Islet of Langerhans (tissue), 1 donor: ENCODE results near the gene HSD11B2.

Source experiments
- FAIRE-seq: peaks from one replicate; lab custom pipeline; 2011; peaks lifted over from hg19 to GRCh38; lab: Jason Lieb, UNC

The HSD11B2 gene

DNA sequence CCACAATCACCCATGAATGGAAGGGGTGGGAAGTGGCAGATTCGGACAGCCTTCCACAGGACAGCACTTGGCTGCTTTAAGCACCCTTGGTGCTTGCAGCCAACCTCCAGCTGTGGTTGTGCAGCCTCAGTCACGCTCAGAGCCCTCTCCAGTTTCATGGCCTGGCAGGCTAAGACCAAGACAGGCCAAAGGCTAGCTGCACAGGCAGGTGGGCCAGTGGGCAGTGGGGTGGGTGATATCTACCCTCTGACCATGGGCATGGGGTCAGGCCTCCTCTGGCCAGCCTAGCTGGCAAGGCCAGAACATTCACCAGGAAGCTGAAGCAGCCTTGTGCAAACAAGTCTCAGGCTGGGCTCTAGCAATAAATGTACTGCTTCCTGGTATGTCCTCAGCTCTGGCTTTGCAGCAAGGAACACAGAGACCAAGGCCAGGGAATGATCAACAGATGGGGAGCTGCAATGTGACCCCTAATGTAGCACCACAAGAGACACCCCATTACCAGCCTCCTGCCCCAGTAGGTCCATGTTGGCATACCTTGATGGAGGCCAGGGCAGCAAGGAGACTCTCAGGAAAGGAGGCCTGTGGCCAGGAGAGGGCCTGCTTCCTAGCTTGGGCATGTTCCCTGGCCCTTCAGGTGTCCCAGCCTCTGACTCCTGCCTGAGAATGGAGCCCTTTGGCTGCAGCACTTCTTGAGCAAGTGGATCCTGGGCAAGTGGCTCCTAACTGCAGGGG is 20.9 kb downstream of the HSD11B2 start:
- no peak for FAIRE-seq

- FAIRE-seq: no peak
These were observed 23.2 kb downstream of the HSD11B2 start for GRCh38 chr16:67454104-67454503.

DNA sequence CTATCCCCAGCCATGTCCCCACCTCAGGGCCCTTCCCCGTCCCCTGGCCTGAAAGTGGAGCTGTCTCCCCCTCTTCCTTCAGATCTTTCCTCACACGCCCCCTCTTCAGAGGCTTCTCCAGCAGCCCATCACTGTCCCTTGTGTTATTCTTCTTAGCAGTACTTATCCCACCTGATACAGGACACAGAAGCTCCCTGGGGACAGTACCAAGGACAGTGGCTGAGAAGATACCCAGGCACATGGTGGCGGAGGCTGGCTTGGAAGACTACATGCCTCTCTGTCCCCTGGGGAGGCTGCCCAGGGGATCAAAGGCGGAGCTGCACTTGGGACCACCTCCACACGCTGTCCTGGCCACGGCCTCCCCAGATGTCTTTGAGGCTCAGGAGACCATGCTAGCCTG is 23.9 kb downstream of the HSD11B2 start:
- FAIRE-seq: no peak

DNA sequence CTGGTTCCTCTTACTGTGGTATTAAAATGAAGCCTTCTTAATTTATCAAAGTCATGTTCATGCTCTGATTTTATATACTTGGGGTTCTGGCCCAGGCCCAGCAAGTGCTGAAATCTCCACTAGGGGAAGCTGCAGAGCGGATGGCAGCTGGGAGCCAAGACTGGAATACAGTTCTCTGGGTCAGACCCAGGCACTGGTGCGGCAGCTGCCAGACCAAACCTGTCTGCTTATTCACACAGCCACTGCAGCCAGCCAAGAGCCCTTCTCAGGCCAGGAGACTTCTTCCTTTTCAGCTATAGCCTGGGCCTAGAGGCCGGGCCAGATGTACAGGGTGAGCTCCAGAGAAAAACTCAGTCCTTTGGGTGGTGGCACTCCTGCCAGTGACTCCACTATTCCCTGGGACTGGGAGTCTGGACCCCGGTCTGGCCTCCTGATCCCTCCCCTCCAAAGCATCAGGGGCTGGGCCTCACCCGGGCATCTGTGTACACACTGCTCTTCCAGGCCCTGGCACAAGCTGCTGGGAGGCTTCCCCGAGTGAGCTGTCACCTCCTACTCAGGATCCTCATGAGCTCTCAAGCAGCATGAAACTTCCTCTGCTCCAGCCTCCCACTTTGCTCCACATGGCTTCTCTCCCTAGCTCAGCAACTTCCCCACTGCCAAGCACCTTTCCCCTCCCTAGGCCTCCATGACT is 25.6 kb downstream of the HSD11B2 start:
- FAIRE-seq: no peak

DNA sequence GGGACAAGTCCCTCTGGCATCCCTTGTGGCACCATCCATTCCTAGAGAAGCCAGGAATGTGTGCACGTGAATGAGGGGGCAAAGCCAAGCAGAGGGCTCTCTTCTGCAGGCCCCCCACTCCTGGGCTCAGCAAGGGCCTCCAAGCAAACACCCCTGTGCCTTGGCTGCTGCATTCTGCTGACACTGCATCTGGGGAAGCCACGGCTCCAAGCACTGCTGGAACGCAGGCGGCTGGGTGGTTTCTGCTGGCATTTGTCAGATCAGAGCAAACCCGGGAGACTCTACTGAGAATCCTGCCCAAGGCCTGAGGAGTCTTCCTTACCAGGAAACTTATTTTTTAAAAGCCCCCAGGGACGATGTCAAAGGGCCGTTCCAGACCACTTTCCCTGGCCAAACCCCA is 26.7 kb downstream of the HSD11B2 start:
- FAIRE-seq: no peak

DNA sequence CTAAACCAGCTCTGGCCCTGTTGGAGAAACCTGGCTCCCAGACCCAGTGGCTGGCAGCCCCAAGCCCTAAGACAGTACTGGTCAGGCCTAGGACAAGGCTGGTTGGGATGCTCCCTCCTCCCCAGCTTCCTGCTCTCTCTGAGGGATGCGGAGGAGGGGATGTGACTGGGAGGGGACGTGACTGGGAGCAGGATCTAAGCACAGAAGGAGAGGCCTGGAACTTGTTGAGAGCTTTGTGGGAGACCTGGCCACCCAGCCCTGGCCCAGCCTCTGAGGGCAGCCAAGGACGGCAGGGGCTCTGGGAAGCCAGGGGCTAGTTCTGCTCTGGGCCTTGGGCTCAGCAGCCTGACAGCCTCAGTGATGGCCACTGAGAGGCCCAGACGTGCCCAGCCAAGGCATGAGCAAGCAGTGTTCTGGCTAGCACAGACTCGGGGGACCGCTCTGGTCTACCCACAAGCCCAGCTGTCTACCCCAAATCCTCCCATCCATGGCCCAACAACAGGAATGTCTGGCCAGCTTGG is 27.3 kb downstream of the HSD11B2 start:
- no peak for FAIRE-seq

- no peak for FAIRE-seq
These were observed 28.3 kb downstream of the HSD11B2 start for GRCh38 chr16:67459066-67459860.

GRCh38 chr16:67459861-67460150 is 28.9 kb downstream of the HSD11B2 start:
- FAIRE-seq: no peak

GRCh38 chr16:67460168-67460567 is 29.2 kb downstream of the HSD11B2 start:
- no peak for FAIRE-seq

- FAIRE-seq: no peak
These were observed 30.0 kb downstream of the HSD11B2 start for GRCh38 chr16:67460961-67461360.

DNA sequence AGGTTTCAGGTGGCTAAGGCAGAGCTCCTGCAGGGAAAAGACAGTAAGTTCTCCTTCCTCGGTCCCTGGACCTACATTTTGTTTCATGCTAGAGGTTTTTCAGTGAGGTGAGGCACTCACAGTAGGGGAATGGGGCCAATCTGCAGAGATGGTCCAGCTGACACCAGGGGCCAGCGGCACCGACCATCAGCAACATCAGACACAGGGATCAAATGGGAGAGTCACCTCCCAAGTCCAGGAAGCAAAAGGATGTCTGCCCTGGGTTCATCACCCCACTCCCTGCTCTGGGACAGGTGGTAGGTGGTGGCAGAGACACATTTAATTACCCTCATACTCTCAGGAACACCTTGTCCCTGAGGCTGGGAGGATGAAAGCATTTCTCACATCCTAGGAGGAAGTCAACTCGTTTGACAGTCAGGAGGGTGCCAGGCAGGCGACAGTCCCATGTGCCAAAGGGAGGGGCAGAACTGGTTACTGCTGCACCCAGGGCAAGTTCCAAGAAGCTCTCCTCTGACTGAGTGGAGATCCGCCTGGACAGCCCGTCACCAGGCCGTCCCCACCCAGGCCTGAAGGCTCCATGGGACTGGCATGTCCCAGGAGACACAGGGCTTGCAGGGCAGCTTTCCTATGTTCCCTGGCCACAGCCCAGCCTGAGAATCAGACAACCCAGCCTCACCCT is 30.8 kb downstream of the HSD11B2 start:
- no peak for FAIRE-seq

- FAIRE-seq: no peak
These were observed 31.3 kb downstream of the HSD11B2 start for GRCh38 chr16:67462279-67462655.

DNA sequence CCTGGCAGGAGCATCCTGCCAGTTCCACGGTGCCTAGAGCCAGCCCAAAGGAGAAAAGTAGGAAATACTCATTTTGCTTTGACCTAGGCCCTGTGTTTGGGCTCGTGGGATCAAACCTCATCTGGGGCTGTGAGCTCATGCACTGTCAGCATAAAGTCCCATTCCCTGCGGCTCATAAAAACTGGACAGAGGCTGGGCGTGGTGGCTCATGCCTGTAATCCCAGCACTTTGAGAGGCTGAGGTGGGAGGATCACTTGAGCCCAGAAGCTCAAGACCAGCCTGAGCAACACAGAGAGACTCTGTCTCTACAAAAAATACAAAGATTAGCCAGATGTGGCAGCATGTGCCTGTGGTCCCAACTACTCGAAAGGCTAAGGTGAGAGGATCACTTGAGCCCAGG is 32.1 kb downstream of the HSD11B2 start:
- FAIRE-seq: no peak

DNA sequence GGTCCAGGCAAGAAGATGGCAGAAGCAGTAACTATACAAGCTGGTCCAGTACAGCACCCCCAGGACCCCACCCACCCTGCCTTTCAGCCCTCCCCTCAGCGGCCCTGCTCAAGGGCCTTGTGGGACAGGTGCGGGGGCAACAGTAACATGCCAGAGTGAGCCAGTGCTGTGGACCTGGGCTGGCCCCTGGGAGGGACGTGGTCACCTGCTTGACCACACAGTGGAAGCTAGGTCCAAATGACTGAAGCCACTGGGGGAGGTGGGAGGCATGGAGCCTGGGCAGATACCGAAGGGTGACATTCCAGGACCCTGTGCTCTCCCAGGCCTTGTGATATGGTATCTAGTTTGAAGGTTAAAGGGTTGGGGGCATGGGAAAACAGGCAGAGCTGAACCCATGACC is 32.8 kb downstream of the HSD11B2 start:
- FAIRE-seq: no peak

DNA sequence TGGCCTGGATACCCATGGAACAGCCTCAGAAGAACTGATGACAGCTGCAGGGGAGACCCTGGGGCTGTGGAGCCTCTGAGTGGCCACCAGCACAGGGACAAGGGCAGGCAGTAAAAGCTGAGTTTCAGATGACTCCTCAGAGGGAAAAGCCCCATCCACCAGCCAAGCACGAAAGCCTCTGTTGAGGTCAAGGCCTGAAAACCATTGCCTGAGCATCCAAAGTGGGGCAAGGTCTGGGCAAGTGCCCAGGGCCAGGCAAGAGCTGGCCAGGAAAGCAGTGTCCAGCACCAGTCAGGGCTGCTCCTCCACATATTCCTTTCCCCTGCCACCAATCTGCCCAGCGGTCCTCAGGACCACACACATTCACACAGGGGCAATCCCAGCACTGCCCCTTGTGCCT is 33.6 kb downstream of the HSD11B2 start:
- no peak for FAIRE-seq

DNA sequence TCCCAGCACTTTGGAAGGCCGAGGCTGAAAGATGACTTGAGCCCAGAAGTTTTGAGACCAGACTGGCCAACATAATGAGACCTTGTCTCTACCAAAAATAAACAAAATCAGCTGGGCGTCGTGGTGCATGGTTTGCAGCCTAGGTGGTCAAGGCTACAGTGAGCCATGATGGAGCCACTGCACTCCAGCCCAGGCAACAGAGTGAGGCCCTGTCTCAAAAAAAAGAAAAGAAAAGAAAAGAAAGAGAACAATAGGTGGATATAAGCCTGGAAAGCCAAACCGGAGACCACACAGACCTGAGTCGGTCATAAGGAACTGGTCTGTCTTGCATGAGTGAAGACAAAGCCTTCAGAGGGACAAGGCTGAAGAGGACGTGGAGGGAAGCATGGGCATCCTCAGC is 35.7 kb downstream of the HSD11B2 start:
- no peak for FAIRE-seq

DNA sequence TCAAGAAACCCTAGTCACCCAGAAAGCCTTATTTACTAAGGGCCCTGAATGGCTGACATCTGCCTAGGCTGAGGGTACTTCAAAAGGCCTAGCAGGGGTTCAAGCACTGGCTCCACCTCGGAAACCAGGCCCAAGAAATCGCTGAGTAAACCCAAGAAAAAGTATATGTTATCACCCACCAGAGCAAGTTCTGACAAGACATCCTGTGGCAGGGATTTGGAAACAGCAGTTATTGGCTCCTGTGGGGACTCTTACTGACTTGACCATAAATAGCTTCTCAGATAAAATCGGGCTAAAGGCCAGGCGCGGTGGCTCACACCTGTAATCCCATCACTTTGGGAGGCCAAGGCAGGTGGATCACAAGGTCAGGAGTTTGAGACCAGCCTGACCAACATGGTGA is 37.8 kb downstream of the HSD11B2 start:
- no peak for FAIRE-seq

GRCh38 chr16:67470359-67470758 is 39.4 kb downstream of the HSD11B2 start:
- FAIRE-seq: no peak

DNA sequence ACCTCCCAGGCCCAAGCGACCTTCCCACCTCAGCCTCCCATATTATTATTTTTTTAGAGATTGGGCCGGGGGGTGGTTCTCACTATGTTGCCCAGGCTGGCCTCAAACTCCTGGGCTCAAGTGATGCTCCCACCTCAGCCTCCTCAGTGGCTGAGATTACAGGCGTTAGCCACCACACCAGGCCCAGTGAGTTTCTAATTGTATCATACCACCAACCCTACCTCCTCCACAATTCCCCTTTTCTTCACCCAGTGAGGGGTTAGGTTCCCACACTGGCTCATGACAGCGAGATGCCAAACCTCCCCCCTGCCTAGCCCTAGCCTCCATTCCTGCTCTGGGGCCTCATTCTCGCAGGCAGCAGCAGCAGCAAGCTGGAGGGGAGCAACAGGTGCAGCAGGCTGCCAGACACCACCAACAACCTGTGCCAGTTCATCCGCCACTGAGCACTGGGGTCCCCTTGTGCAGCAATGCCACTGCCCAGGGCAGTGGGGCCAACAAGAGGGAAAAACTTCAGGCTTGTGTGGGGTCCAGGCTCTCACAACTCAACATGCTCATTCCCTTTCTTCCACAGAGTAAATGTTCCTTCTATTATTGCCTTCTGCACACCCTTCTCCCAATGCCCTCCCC is 41.0 kb downstream of the HSD11B2 start:
- FAIRE-seq: no peak

DNA sequence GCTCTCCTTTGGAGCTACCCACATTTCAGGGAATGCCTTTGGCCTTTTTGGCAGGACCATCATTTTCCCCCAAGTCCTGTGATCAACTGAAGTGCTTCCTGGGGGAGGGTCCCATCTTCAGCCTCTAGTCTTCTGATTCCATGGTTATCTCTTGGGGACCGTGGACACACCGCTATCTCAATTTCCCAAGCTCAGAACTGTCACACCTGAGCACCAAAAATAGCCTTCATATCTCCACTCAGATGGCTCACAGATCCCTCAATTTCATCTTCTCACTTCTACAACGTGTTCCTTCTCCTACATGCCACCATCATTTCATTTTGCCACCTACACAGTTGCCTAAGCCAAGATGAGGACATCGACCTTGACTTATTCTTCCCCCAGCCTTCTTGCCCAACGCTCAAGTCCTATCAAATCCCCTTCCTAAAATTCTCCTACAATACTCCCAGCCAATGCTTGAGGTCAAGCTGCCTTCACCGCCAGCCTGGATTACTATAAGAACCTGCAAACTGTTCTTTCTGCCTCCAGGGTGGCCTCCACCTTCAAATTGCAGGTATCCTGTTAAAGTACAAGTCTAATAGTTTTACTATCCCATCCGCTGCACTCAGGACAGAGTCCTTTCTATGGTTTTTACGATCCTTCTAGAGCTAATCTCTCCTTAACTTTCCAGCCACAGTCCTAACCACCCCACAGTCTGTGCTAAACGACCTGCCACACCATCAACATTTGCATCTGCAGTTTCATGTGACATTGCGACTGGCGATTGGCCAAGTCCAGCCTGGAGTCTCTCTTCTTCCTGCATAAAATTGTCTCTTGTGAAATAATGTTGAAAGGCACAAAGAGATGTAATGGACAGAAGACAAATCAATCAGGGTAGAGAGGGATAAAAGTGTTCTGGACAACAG is 43.9 kb downstream of the HSD11B2 start:
- FAIRE-seq: no peak

GRCh38 chr16:67477960-67478554 is 47.1 kb downstream of the HSD11B2 start:
- no peak for FAIRE-seq
